Measurements from ENCODE around the gene UNC5B.

DNA sequence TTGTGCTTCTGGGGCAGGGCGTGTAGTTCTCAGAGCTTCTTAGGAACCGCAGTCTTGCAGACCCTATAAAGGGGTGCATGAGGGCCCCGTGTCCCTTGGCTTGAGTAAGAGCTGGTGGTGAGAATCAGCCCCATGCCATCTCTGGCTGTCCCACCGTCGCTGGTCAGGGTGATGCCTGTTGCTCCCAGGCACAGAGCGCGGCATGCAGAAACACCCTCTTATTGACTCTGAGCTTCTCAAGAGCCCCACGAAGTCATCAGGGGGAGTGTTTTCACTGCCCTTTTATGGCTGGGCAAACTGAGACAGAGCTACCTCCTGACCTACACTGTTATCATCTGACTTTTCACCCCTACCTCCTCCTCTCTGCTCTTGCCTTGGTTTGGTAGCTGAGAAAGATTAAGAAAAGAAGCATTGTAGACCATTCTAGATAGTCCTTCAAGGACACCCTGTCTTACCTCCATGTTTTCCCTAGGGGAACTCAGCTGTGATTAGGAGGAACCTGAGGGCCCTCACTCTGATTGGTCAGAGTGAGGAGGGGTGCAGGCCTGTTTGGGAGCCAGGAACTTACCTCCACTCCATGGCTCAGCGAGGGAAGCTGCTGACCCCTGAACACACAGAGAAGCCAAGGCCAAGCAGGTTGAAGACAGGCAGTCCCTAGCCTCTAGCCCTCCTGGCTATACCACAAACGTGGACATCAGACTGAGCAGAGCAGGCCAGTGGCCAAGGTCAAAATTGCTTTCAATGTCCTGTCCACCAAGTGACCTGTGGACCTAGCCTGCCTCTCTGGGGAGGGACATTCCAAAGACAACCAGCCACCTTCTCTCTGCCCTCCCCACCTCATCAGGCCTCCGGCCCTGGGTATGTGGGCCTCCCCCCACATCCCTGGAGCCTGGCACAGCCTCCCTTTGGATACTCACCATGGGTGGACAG is 17.6 kb downstream of the UNC5B start:
- TF ChIP-seq CTCF (IDR thresholded peaks at IDR 0.05) (no peak), POLR2A (IDR thresholded peaks at IDR 0.05) (no peak)
